NCI-H1048 (cell line): Measurements from ENCODE around the gene DOCK10.

Experiments
- DNase-seq: peaks from one replicate; lab custom pipeline; 2025; lab: John Stamatoyannopoulos, UW

DOCK10 gene

GRCh38 chr2:225011585-225011984, 30.7 kb downstream of the DOCK10 start:
- DNase-seq, result no peak

GRCh38 chr2:225010804-225011203, 31.5 kb downstream of the DOCK10 start:
- DNase-seq, result no peak

- no peak for DNase-seq
These were observed 32.5 kb downstream of the DOCK10 start for GRCh38 chr2:225009768-225010167.

- DNase-seq, result no peak
These were observed 33.3 kb downstream of the DOCK10 start for GRCh38 chr2:225008935-225009334.

GRCh38 chr2:225008179-225008856, 34.0 kb downstream of the DOCK10 start:
- no peak for DNase-seq

- no peak for DNase-seq
These were observed 35.5 kb downstream of the DOCK10 start for GRCh38 chr2:225006730-225007129.

- DNase-seq, result no peak
These were observed 37.7 kb downstream of the DOCK10 start for GRCh38 chr2:225004597-225004996.

- no peak for DNase-seq
These were observed 39.6 kb downstream of the DOCK10 start for GRCh38 chr2:225002656-225003045.

GRCh38 chr2:225002039-225002655, 40.1 kb downstream of the DOCK10 start:
- no peak for DNase-seq

GRCh38 chr2:224999754-225000153, 42.5 kb downstream of the DOCK10 start:
- no peak for DNase-seq

GRCh38 chr2:224999321-224999720, 42.9 kb downstream of the DOCK10 start:
- no peak for DNase-seq

GRCh38 chr2:224997802-224998201, 44.5 kb downstream of the DOCK10 start:
- no peak for DNase-seq

GRCh38 chr2:224995419-224995818, 46.8 kb downstream of the DOCK10 start:
- DNase-seq, result no peak

GRCh38 chr2:224994242-224994823, 47.9 kb downstream of the DOCK10 start:
- DNase-seq, result no peak

- DNase-seq, result no peak
These were observed 51.6 kb downstream of the DOCK10 start for GRCh38 chr2:224990710-224991109.

- no peak for DNase-seq
These were observed 54.5 kb downstream of the DOCK10 start for GRCh38 chr2:224987733-224988132.

GRCh38 chr2:224986477-224986876, 55.8 kb downstream of the DOCK10 start:
- no peak for DNase-seq

GRCh38 chr2:224984637-224985036, 57.6 kb downstream of the DOCK10 start:
- no peak for DNase-seq

- DNase-seq, result no peak
These were observed 58.3 kb downstream of the DOCK10 start for GRCh38 chr2:224983712-224984554.

- no peak for DNase-seq
These were observed 59.2 kb downstream of the DOCK10 start for GRCh38 chr2:224982910-224983711.

- no peak for DNase-seq
These were observed 60.0 kb downstream of the DOCK10 start for GRCh38 chr2:224982226-224982625.
